GM19025 (cell line): ENCODE results near the gene NME2.

Experiments used
- ATAC-seq: cut with Tn5 transposase; IDR thresholded peaks from one replicate; pipeline ENCODE4 v1.9.1; 2021; ENCODE audit warnings: mild to moderate bottlenecking, low read depth, moderate library complexity; ENCODE audit not compliant: unreplicated experiment

NME2 gene

GRCh38 chr17:51197754-51198153 lies 31.5 kb downstream of the NME2 start:
- no peak for ATAC-seq

- ATAC-seq = no peak
Measured at GRCh38 chr17:51200295-51200694, 34.1 kb downstream of the NME2 start.

- ATAC-seq = no peak
Measured at GRCh38 chr17:51200846-51201245, 34.6 kb downstream of the NME2 start.

- ATAC-seq = no peak
Measured at GRCh38 chr17:51203838-51204237, 37.6 kb downstream of the NME2 start.

GRCh38 chr17:51214920-51215319 lies 48.7 kb downstream of the NME2 start:
- ATAC-seq = no peak

- ATAC-seq = no peak
Measured at GRCh38 chr17:51217946-51218345, 51.7 kb downstream of the NME2 start.

- no peak for ATAC-seq
Measured at GRCh38 chr17:51221322-51221721, 55.1 kb downstream of the NME2 start.
